GM18505 (cell line): ENCODE measurements around the gene SLC13A5.
"Not testable (repeated sequence)": the region's sequence is repeated elsewhere in the genome, so short reads cannot be mapped to it uniquely, and the experiment has no call there.

Source experiments
- ATAC-seq: cut with Tn5 transposase; IDR thresholded peaks from one replicate; pipeline ENCODE4 v1.9.1; 2021; ENCODE audit not compliant: unreplicated experiment
- POLR2A ChIP-seq: IDR thresholded peaks from 4 replicates; pipeline ENCODE4 v1.6.1; 2011; ENCODE audit warnings: borderline replicate concordance; ENCODE audit not compliant: insufficient read depth, insufficient read length; ENCODE audit errors: extremely low read depth

The SLC13A5 gene

GRCh38 chr17:6656797-6657632 lies 56.2 kb downstream of the SLC13A5 start:
- not testable (repeated sequence) for ATAC-seq
- TF ChIP-seq POLR2A = peak; percentile 27

- not testable (repeated sequence) for ATAC-seq
Measured at GRCh38 chr17:6655732-6656361, 57.3 kb downstream of the SLC13A5 start.

GRCh38 chr17:6654841-6655731 lies 58.1 kb downstream of the SLC13A5 start:
- TF ChIP-seq POLR2A = no peak
- ATAC-seq = no peak

- TF ChIP-seq POLR2A = no peak
- ATAC-seq = peak; percentile 6
Measured at GRCh38 chr17:6651919-6652452, 61.2 kb downstream of the SLC13A5 start.

- peak; percentile 80 for ATAC-seq
- TF ChIP-seq POLR2A = peak; percentile 79
Measured at GRCh38 chr17:6651354-6651918, 61.7 kb downstream of the SLC13A5 start, which contains the start of the genes C17orf100 and MED31. Gene C17orf100 (plus strand): TSS chr17:6651762. CDS start chr17:6651914, 152 bp downstream. Gene MED31 (minus strand): TSS chr17:6651605. CDS start chr17:6651528, 77 bp downstream.

- TF ChIP-seq POLR2A = no peak
- ATAC-seq = no peak
Measured at GRCh38 chr17:6648181-6648580, 65.0 kb downstream of the SLC13A5 start.

- ATAC-seq = no peak
- no peak for TF ChIP-seq POLR2A
Measured at GRCh38 chr17:6643451-6644125, 69.6 kb downstream of the SLC13A5 start.

- no peak for TF ChIP-seq POLR2A
- ATAC-seq = no peak
Measured at GRCh38 chr17:6642592-6642991, 70.6 kb downstream of the SLC13A5 start.

GRCh38 chr17:6641247-6641863 lies 71.8 kb downstream of the SLC13A5 start:
- peak; percentile 1 for ATAC-seq

GRCh38 chr17:6640536-6641246 lies 72.5 kb downstream of the SLC13A5 start, which contains the start of the genes KIAA0753 and TXNDC17:
Gene KIAA0753 (minus strand): TSS chr17:6640711. CDS start chr17:6635103, 5,608 bp downstream.
Gene TXNDC17 (plus strand): TSS chr17:6641060. CDS start chr17:6641083, 23 bp downstream.
- TF ChIP-seq POLR2A = peak; percentile 98
- peak; percentile 81 for ATAC-seq

More at GRCh38 chr17:6641247-6641863, 71.8 kb downstream of the SLC13A5 start:
- TF ChIP-seq POLR2A = no peak
